GM12892 (cell line): Measurements from ENCODE around the gene ATP8A2.

Experiments
- POLR2A ChIP-seq: IDR thresholded peaks from 2 replicates; pipeline ENCODE4 v1.6.1; 2011; ENCODE audit warnings: low read depth, low read length, control low read depth
- TAF1 ChIP-seq: IDR thresholded peaks from 2 replicates; pipeline ENCODE4 v1.6.1; 2011; ENCODE audit warnings: low read depth, mild to moderate bottlenecking, control low read depth, low read length, borderline replicate concordance

- no peak for TF ChIP-seq POLR2A
- no peak for TF ChIP-seq TAF1
Measured at GRCh38 chr13:25616674-25617073, 244.9 kb downstream of the ATP8A2 start.
